IPS-NIHi11 (cell line): Measurements from ENCODE around the gene KRT82.
A peak's percentile ranks its signal among the peaks of the same experiment; 100 is the strongest.

Experiments
- DNase-seq: peaks from one replicate; pipeline ENCODE4 v3.0.0; 2012; ENCODE audit warnings: mixed read lengths, low spot score

Gene KRT82

GRCh38 chr12:52435659-52435999 is 29.5 kb upstream of the KRT82 start:
- DNase-seq, result no peak

GRCh38 chr12:52434760-52435530 is 28.8 kb upstream of the KRT82 start:
- DNase-seq, result no peak

GRCh38 chr12:52434081-52434733 is 28.1 kb upstream of the KRT82 start, which contains the start of gene KRT75:
Gene KRT75, minus strand, starts transcription at chr12:52434371. Its CDS starts 67 bp downstream, at chr12:52434304.
- DNase-seq, result no peak

DNA sequence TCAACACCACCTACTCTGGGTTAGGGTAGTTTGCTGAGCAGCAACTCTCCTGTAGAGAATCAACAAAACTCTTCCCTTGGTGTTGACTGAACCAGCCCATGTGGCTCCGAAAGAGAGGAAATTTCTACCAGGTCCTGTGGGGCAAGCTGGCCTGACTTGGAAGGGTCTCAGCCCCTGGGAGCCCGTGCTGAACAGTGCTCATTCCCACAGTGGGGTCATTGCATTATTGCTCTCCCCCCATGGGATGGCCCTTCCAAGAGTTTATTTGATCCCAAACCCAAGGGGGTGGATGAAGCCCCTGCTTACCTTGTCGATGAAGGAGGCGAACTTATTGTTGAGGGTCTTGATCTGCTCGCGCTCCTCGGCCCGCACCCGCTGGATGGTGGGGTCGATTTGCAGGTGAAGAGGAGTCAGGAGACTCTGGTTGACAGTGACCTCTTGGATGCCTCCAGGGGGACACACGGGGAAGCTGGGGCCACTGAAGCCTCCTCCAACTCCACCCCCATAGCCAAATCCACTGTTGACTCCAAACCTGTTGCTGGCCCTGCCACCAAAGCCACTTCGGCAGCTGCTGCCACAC is 27.5 kb upstream of the KRT82 start:
- no peak for DNase-seq

GRCh38 chr12:52432559-52433207 is 26.5 kb upstream of the KRT82 start:
- DNase-seq, result no peak

DNA sequence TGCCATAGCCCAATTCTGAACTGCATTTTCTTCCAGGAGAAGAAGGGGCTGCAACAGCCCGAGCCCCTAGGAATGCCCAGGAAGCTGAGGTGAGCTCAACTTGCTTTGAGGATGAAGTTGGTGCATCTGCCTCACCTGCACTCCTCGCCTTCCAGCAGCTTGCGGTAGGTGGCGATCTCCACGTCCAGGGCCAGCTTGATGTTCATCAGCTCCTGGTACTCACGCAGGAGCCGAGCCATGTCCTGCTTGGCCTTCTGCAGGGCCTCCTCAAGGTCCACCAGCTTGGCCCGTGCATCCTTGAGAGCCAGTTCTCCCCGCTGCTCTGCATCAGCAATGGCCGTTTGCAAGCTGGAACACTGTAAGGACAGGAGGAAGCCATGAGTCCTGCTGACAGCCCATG is 22.0 kb upstream of the KRT82 start:
- no peak for DNase-seq

DNA sequence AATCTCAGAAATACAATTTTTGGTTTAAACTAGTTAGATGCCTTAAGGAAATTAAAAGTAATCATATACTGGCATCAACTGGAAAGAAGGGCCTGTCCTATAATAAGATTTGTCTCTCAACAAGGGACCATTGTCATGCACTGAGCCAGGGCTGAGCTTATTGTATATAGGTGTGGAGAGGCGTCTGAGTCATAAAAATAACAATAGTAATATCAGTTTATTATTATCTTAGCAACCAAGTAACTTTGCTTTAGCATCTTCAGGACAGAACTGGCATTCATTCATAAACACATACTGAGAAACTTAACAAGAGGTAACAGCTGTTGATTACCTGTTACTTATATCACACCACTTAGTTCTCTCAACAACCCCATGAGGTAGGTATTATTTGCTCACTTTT is 20.9 kb upstream of the KRT82 start:
- no peak for DNase-seq

GRCh38 chr12:52426034-52426433 is 19.9 kb upstream of the KRT82 start:
- no peak for DNase-seq

DNA sequence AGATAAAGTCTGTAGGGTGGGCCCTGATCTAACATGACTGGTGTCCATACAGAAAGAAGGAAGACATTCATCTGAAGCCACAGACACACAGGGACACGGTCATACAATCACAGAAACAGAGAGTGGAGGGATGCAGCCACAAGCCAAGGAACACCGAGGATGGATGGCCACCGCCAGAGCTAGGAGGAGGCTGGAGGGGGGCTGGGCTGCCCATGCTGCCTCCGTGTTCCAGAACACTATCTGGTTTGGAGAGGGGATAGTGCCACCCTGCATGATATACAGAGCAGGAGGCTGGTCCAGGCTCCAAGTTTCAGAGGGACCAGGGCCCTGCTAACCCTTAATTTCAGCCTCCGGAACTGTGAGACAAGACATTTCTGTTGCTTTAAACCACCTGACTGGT is 19.3 kb upstream of the KRT82 start:
- no peak for DNase-seq

GRCh38 chr12:52423661-52424500 is 17.7 kb upstream of the KRT82 start:
- no peak for DNase-seq

GRCh38 chr12:52423035-52423434 is 16.9 kb upstream of the KRT82 start:
- no peak for DNase-seq

DNA sequence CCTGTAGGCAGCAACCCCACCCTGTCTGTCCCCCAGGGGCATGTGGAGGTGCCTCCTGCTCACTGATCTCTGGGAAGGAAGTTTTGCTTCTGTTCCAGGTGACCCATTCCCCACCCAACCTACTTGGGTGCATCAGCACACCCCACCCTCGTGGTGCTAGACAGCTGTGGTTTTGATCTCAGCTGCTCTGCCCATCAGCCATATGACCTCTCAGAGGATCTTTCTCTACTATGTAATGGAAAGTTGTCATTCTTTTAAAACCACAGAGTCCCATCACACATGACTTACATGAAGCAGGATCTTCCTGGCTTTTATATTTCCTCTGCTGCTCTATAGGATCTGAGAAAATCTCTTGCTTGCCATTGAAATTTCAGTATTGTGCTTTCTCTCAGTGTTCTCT is 13.5 kb upstream of the KRT82 start:
- DNase-seq, result no peak

DNA sequence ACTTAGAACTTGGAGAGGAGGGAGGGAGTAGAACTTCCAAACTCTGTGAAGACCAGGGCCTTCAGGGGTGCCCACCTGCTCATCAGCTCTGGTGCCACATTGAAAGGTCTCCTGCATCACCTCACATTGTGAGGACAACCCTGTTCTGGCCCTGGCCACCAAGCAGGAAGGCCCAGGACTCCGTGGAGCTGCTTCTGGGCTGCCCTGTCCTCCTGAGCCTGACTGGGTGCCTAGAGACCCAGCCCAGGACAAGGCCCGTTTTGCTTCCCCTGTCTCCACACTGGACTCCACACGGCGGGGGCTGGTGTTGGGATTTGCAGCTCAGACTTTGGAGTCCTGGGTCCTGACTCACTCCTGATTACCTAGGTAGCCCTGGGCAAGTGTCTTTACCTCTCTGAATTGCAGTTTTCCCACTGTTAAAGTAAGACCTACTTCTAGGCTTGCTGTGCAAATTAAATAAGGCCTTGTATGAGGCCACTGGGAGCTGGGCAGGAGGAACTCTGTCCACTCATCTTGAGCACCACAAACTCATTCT is 12.5 kb upstream of the KRT82 start:
- DNase-seq, result no peak

DNA sequence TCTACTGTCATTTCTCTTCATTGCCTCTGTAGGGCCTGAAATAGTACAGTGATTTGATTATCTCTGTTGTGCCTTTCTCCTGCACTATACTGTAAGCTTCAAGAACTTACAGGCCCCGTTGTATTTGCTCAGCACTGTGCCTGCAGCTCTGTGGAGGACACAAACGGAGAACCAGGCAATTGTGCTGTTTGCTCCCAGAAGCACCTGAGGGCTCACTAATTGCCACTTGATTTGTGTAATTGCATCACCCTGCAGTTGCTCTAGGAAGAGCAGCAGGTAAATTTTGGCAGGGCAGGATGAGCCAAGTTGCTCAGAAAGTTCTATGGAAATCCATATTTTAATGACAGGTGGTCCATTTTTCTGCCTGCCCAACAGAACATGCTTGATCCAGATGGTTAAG is 11.6 kb upstream of the KRT82 start:
- no peak for DNase-seq

DNA sequence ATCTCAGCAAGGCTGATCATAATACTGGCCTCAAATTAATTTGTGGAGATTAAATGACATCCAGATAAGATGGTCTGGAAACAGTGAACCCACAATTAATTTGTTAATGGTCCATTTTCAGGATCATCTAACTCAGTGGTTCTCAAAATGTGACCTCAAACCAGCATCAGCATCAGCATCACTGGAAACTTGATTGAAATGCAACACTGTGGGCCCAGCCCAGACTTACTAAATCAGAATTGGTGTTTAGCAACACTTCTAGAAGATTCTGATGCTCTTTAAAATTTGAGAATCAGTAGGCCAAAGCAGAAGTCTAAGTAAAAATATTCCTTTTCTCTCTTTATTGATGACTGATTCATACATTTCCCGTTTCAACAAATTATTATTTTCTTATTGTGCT is 10.7 kb upstream of the KRT82 start:
- no peak for DNase-seq

DNA sequence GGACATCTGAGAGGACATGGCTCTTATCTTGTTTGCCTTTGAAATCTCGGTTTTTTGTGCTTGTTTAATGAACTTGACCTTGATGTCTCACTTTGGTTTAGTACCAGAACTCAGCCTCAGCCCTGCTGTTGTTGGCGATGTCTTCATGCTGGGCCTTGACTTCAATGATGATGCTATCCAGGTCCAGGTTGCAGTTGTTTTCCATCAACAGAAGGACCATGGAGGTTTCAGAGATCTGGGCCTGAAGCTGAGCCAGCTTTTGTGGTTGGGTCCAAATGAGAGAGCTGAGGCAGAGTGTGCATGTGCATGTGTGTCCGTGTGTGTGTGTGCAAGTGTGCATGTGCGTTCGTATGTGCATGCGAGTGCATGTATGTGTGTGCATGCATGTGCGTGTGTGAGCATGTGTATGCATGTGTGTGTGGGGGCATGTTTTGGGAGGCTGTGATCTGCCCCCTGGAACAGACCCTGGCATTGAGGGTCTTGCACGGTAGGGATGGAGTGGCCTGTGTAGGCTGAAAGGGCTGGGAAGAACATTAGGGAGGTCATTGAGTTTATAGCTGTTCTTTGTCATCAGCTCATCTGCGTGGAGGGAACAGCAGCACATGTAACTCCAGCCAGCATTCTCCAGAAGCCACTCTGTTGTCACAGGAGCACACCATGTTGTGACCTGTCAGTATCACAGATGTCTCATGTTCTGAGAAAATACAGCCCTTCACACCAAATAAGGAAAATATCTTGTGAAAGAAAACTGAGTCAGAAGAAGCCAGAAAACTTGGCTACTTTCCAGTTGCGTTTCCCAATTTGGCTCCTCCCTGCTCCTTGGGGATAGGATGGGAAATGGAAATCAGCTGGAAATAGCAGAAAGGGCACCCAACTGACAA is 10.0 kb upstream of the KRT82 start:
- DNase-seq, result no peak

DNA sequence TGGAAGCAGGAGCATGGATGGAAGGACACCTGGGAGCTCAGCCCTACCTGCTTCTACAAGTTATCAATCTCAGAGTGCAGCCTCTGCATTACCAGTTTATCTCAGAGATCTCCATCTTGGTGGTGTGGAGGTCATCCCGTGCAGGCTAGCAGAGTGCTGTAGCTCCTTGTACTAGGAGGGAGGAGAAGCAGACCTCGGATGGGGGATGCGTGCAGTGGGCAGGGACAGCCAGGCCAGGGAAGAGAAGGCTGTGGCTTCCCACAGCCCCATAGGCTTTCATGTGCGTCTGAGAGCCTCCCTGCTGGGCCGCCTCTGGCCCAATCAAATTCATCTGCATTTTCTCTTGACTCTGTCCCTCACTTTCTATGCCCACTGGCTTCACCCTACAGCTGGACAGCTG is 8.8 kb upstream of the KRT82 start:
- DNase-seq, result peak; percentile 29

GRCh38 chr12:52413782-52414345 is 7.7 kb upstream of the KRT82 start:
- peak; percentile 71 for DNase-seq

DNA sequence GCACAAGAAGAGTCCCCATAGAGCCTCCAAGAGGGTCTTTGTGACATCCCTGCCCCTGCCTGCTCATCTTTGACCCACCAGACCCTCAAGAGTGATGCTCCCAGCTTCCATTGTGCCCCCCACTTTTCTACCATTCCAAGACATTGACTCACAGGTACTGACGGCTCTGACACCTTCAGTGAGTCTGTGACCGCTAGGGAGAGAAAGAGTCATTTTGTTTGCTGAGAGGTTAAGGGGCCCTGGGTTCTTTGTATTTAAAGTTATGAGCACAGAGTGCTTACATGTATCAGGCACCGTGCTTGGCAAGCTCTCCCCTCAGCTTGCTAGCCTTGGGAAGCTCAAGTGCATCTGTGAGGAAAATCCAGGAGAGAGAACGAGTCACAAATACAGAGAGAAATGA is 7.1 kb upstream of the KRT82 start:
- DNase-seq, result no peak

GRCh38 chr12:52411815-52412214 is 5.7 kb upstream of the KRT82 start:
- no peak for DNase-seq
